ENCODE measurements around the gene GLRX. TPM values are rescaled to one million over a fixed set of nuclear protein-coding genes. Genes with fewer than 3 reads are reported as not detected.
"Not testable (repeated sequence)": the region's sequence is repeated elsewhere in the genome, so short reads cannot be mapped to it uniquely, and the experiment has no call there.

GLRX gene
- total RNA-seq, 1 donor from 2014 or later: 17.3 TPM

- Mint-ChIP-seq H3K4me3 (no peak overlapping the region), H3K36me3 (ENCODE audit: low read depth) (no peaks in the 10 kb centered on the region), H3K27ac (no peak overlapping the region), H3K27me3 (peaks cover 9% of the 10 kb centered on the region), H3K9me3 (no peaks in the 10 kb centered on the region), H3K4me1 (peaks cover 25% of the 10 kb centered on the region)
- intact Hi-C loops (cut with micrococcal nuclease): loop anchor here (1.0 to 2.0 kb wide), 5 partner anchors 8 to 199 kb away; no protein-coding TSS in a partner anchor
- no peak for DNase-seq
Measured at GRCh38 chr5:95843733-95844223, 21.3 kb upstream of the GLRX start.

GRCh38 chr5:95842854-95843544 lies 20.5 kb upstream of the GLRX start:
- intact Hi-C loops (cut with micrococcal nuclease): loop anchor here (1.0 to 2.0 kb wide), 5 partner anchors 8 to 199 kb away; no protein-coding TSS in a partner anchor
- peak overlapping the region; percentile 74 for H3K27ac Mint-ChIP-seq
- H3K4me3 Mint-ChIP-seq: peak overlapping the region; percentile 60
- peaks cover 25% of the 10 kb centered on the region for H3K4me1 Mint-ChIP-seq
- H3K27me3 Mint-ChIP-seq: peaks cover 5% of the 10 kb centered on the region
- peak; percentile 87 for DNase-seq
- no peaks in the 10 kb centered on the region for H3K36me3 Mint-ChIP-seq (ENCODE audit: low read depth)
- H3K9me3 Mint-ChIP-seq: no peaks in the 10 kb centered on the region

GRCh38 chr5:95841914-95842812 lies 19.6 kb upstream of the GLRX start:
- no peak for DNase-seq
- no peaks in the 10 kb centered on the region for H3K27me3 Mint-ChIP-seq
- peaks cover 29% of the 10 kb centered on the region for H3K4me1 Mint-ChIP-seq
- no peaks in the 10 kb centered on the region for H3K36me3 Mint-ChIP-seq (ENCODE audit: low read depth)
- no peaks in the 10 kb centered on the region for H3K9me3 Mint-ChIP-seq
- H3K4me3 Mint-ChIP-seq: no peak overlapping the region
- intact Hi-C loops (cut with micrococcal nuclease): loop anchor here (2.0 kb wide), 2 partner anchors 29 to 33 kb away; no protein-coding TSS in a partner anchor
- H3K27ac Mint-ChIP-seq: no peak overlapping the region

- intact Hi-C loops (cut with micrococcal nuclease): no loop called here
- H3K27ac Mint-ChIP-seq: no peak overlapping the region
- no peak for DNase-seq
- H3K4me3 Mint-ChIP-seq: no peak overlapping the region
- H3K27me3 Mint-ChIP-seq: no peaks in the 10 kb centered on the region
- H3K36me3 Mint-ChIP-seq (ENCODE audit: low read depth): no peaks in the 10 kb centered on the region
- peaks cover 27% of the 10 kb centered on the region for H3K4me1 Mint-ChIP-seq
- no peaks in the 10 kb centered on the region for H3K9me3 Mint-ChIP-seq
Measured at GRCh38 chr5:95840956-95841705, 18.6 kb upstream of the GLRX start.

- no peak overlapping the region for H3K4me3 Mint-ChIP-seq
- intact Hi-C loops (cut with micrococcal nuclease): no loop called here
- no peaks in the 10 kb centered on the region for H3K9me3 Mint-ChIP-seq
- no peaks in the 10 kb centered on the region for H3K27me3 Mint-ChIP-seq
- no peak for DNase-seq
- no peaks in the 10 kb centered on the region for H3K36me3 Mint-ChIP-seq (ENCODE audit: low read depth)
- H3K27ac Mint-ChIP-seq: no peak overlapping the region
- H3K4me1 Mint-ChIP-seq: peaks cover 29% of the 10 kb centered on the region
Measured at GRCh38 chr5:95839658-95840057, 17.1 kb upstream of the GLRX start.

- Mint-ChIP-seq H3K27ac (peak overlapping the region; percentile 4), H3K36me3 (ENCODE audit: low read depth) (no peaks in the 10 kb centered on the region), H3K9me3 (no peaks in the 10 kb centered on the region), H3K4me1 (peaks cover 35% of the 10 kb centered on the region), H3K4me3 (no peak overlapping the region), H3K27me3 (no peaks in the 10 kb centered on the region)
- intact Hi-C loops (cut with micrococcal nuclease): no loop called here
- DNase-seq: no peak
Measured at GRCh38 chr5:95838556-95838955, 16.0 kb upstream of the GLRX start.

GRCh38 chr5:95838001-95838520 lies 15.5 kb upstream of the GLRX start:
- intact Hi-C loops (cut with micrococcal nuclease): no loop called here
- peak overlapping the region; percentile 4 for H3K27ac Mint-ChIP-seq
- no peaks in the 10 kb centered on the region for H3K9me3 Mint-ChIP-seq
- no peaks in the 10 kb centered on the region for H3K36me3 Mint-ChIP-seq (ENCODE audit: low read depth)
- H3K4me3 Mint-ChIP-seq: no peak overlapping the region
- peaks cover 32% of the 10 kb centered on the region for H3K4me1 Mint-ChIP-seq
- DNase-seq: no peak
- no peaks in the 10 kb centered on the region for H3K27me3 Mint-ChIP-seq

- Mint-ChIP-seq H3K36me3 (ENCODE audit: low read depth) (no peaks in the 10 kb centered on the region), H3K27ac (peak overlapping the region; percentile 18), H3K4me1 (peaks cover 30% of the 10 kb centered on the region), H3K27me3 (no peaks in the 10 kb centered on the region), H3K4me3 (no peak overlapping the region), H3K9me3 (no peaks in the 10 kb centered on the region)
- DNase-seq: no peak
- intact Hi-C loops (cut with micrococcal nuclease): no loop called here
Measured at GRCh38 chr5:95837492-95837891, 15.0 kb upstream of the GLRX start.

GRCh38 chr5:95836971-95837370 lies 14.4 kb upstream of the GLRX start:
- H3K27me3 Mint-ChIP-seq; H3K36me3 Mint-ChIP-seq (ENCODE audit: low read depth); intact Hi-C loops (cut with micrococcal nuclease); DNase-seq; H3K9me3 Mint-ChIP-seq; H3K27ac Mint-ChIP-seq: not testable (repeated sequence)
- Mint-ChIP-seq H3K4me3 (peak overlapping the region; percentile 19), H3K4me1 (peaks cover 30% of the 10 kb centered on the region)

GRCh38 chr5:95836544-95836943 lies 14.0 kb upstream of the GLRX start:
- peaks cover 31% of the 10 kb centered on the region for H3K4me1 Mint-ChIP-seq
- H3K27ac Mint-ChIP-seq: no peak overlapping the region
- no peaks in the 10 kb centered on the region for H3K36me3 Mint-ChIP-seq (ENCODE audit: low read depth)
- H3K27me3 Mint-ChIP-seq: no peaks in the 10 kb centered on the region
- H3K9me3 Mint-ChIP-seq: no peaks in the 10 kb centered on the region
- intact Hi-C loops (cut with micrococcal nuclease): no loop called here
- peak overlapping the region; percentile 19 for H3K4me3 Mint-ChIP-seq
- DNase-seq: no peak

GRCh38 chr5:95835682-95836385 lies 13.3 kb upstream of the GLRX start:
- no peak for DNase-seq
- Mint-ChIP-seq H3K27ac (peak overlapping the region; percentile 74), H3K27me3 (no peaks in the 10 kb centered on the region), H3K4me1 (peaks cover 31% of the 10 kb centered on the region), H3K9me3 (no peaks in the 10 kb centered on the region), H3K36me3 (ENCODE audit: low read depth) (no peaks in the 10 kb centered on the region), H3K4me3 (peak overlapping the region; percentile 78)
- intact Hi-C loops (cut with micrococcal nuclease): loop anchor here (1.0 to 2.0 kb wide), 2 partner anchors 7 to 189 kb away; partner anchors contain the start of gene RFESD

- H3K36me3 Mint-ChIP-seq (ENCODE audit: low read depth): no peaks in the 10 kb centered on the region
- intact Hi-C loops (cut with micrococcal nuclease): no loop called here
- no peaks in the 10 kb centered on the region for H3K9me3 Mint-ChIP-seq
- H3K4me3 Mint-ChIP-seq: no peak overlapping the region
- no peak overlapping the region for H3K27ac Mint-ChIP-seq
- no peak for DNase-seq
- H3K27me3 Mint-ChIP-seq: no peaks in the 10 kb centered on the region
- H3K4me1 Mint-ChIP-seq: peaks cover 32% of the 10 kb centered on the region
Measured at GRCh38 chr5:95832664-95833063, 10.1 kb upstream of the GLRX start.

- intact Hi-C loops (cut with micrococcal nuclease): no loop called here
- Mint-ChIP-seq H3K4me3 (no peak overlapping the region), H3K27ac (no peak overlapping the region), H3K36me3 (ENCODE audit: low read depth) (no peaks in the 10 kb centered on the region), H3K27me3 (no peaks in the 10 kb centered on the region), H3K4me1 (peaks cover 32% of the 10 kb centered on the region), H3K9me3 (no peaks in the 10 kb centered on the region)
- DNase-seq: no peak
Measured at GRCh38 chr5:95830226-95830625, 7.7 kb upstream of the GLRX start.
